Activated gamma-delta T cell treated with anti-CD3 and anti-CD28 coated beads, Interleukin-2, amount 50 U/mL, for 16 hours (primary cell): ENCODE measurements around the gene DDX11.
A peak's percentile ranks its signal among the peaks of the same experiment; 100 is the strongest.
"Not testable (repeated sequence)": the region's sequence is repeated elsewhere in the genome, so short reads cannot be mapped to it uniquely, and the experiment has no call there.

Source experiments
- DNase-seq: peaks from one replicate; pipeline ENCODE4 v3.0.0-alpha.2; 2020; ENCODE audit warnings: low read depth

Gene DDX11

DNA sequence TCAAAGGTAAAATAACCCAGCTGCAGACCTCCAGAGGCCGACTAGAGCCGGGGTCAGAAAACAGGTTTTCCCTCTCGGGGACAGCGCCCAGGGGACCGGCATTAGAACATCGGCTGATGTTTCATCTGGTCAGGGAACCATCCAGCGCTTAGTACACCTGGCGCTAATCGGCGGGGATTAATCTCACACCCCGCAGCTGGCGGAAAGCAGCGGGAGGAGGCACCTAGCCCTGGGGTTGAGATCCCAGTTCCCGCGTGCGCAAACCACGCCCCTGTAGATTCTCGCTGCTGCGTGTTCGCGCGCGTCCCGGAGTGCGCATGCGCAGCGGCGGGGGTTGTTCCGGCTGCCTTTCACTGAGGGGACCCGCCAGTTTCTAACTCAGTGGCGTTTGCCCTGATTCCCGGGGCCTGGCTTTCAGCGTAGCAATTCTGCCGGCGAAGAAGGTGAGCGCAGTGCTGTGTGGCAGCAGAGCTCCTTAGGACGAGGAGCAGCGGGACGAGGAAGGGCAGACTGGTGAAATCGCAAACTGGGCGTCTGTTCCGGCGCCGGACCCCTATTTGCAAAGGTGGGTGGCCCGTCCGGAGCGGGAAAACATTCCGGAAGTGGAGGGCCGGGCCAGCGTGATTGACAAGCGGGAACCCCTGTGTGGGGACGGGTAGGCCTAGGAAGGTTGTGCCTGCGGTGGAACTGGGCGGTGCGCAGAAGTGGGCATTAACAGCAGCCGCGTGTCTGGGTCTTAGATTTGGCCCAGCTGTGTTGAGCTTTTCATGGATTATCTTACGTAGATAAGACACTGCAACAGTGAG is at the start of gene DDX11:
Gene DDX11 (plus strand): TSS at position 334 of the 806 bp plus-strand sequence. CDS start 4,534 bp downstream, outside the sequence.
- DNase-seq: peak; percentile 89

DNA sequence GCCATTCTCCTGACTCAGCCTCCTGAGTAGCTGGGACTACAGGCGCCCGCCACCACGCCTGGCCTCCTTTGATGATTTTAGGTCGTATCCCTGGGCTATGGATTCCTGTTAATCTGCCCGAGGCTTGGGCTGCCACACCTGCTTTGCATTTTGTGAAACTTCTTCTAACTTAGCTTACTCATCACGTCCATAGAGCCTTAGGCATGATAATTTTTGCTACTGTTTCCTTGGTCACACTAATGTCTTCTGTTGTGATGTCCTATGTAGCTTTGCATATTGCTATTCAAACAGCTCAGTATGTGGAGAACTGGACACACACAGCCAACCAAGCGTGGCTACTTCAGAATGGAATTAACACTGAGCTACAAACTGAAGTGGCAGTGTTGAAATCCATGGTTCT is 47.5 kb upstream of the DDX11 start:
- no peak for DNase-seq

DNA sequence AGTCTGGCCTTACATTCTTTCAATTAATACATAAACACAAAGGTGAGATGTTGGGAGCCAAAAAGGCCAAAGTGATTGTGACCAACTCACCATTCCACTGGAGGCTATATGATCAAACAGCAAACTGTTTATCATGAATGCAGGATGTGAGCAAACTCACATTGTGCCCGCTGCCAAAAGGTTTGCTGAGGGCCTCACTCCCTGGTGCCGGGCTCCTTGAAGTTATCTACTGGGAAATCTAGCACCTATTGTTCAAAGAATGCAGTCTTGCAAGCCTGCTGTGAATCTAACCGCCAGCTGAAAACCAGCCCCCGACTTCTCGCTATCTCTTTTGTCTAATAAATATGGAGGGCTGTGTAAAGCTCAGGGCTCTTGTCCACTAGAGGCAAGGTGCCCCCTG is 46.7 kb upstream of the DDX11 start:
- DNase-seq: not testable (repeated sequence)

- no peak for DNase-seq
Observed at GRCh38 chr12:31029468-31029867, 44.2 kb upstream of the DDX11 start.

DNA sequence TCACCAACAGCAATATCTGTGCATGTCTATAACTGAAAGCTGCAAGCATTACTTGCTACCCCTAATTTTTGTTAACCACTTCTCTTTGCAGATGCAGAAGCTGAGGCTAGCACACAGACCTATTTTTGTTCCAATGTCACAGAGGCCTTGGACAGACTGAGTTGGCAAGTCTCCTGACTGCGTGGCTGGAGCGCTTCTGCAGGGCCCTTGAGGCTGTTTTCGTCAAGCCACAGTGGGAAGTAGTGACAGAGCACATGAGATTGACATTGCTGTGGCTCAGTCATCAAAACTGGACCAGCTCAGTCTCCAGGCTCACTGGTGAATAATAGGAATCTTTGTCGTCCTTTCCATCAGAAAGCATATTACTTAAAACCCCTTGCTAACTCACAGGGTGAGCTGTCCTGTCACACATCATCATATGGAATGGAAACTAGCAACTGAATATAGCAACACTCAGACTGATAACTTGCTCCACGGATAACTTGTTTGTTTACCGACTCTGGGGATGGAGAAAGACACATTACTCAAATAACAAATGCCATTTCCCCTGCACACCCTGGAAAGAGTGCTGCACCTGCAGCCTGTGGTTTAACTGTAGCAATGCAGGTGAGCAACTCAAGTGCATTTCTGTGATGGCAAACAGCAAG is 43.6 kb upstream of the DDX11 start:
- no peak for DNase-seq

DNA sequence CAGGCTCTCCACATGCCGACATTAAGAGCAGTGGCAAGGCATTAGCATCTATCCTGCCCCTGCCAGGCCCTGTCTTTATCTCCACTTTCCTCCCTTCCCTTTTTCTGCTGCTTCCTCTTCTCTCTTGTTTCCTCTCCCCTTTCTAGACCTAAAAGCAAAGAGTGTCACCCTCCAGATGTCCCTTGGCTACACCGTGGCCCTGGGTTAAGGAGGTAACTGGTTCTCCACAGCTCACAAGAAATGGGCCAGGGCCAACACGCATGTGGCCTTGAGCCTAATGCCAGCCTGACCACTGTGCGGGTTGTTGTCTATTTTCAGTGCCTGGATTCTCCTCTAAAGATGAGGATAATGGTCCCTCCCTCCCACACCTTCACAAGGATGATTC is 41.7 kb upstream of the DDX11 start:
- DNase-seq: no peak

DNA sequence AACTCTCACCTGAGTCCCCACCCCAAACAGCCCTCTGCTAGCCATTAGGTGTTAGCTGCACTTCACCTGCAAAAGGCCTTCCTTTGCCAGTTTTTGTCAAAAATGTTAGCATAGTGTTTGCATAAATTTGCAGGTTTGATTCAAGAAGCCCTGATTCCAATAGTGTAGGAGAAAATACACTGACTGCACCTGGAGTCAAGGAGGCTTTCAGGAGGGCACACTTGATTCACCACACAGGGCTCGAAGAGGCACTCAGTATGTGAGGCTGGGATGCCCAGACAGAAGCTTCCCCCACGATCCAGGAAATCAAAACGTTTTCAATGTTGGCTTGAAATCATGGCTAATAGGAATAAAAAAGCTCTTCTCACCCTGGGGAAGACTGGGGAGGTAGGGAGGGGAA is 40.5 kb upstream of the DDX11 start:
- DNase-seq: no peak

DNA sequence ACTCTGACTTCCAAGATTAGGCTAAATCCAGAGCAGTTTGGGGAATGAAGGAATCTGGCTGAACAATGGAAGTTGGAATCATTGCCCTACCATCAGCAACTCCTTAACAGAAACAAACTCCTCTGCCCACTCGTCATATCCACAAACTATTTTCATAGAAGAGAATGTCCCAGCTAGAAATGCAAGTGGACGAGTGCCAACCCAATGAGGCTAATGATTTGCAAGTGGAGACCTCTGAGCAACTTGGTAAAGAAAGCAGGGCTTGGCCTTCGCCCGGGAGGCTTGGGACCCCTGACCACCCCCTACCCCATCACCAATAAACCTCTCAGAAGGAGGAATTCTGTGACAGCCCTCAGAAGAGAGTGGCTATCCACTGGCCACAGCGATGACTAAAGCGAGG is 40.0 kb upstream of the DDX11 start:
- no peak for DNase-seq

- no peak for DNase-seq
Observed at GRCh38 chr12:31034372-31034771, 39.3 kb upstream of the DDX11 start.

- DNase-seq: no peak
Observed at GRCh38 chr12:31035226-31035625, 38.4 kb upstream of the DDX11 start.

GRCh38 chr12:31035967-31036665 is 37.5 kb upstream of the DDX11 start:
- DNase-seq: no peak

GRCh38 chr12:31037028-31037427 is 36.6 kb upstream of the DDX11 start:
- DNase-seq: no peak

- DNase-seq: no peak
Observed at GRCh38 chr12:31037931-31038330, 35.7 kb upstream of the DDX11 start.

DNA sequence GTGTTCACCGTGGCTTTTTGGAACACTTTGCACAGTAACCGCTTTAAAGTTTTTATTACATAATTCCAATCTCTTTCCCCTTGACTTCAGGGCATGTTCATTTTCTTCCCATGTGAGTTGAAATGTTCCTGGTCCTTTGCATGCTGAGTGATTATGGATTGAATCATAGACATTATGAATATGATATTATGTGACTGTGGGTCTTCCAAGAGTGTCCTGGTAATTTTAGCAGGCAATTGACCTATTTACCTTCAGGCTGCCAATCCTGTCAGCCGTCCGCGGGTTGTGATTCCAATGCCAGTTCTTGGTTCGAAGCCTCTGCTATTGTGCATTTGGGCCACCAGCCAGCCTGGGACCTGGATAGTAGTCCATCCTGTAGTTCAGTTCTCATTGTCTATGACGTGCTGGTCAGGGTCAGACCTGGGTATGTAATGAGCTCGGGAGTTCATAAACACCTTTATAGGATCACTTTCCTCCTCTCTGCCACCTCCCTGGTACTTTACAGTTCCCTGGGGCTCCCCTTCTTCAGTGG is 32.6 kb upstream of the DDX11 start:
- DNase-seq: no peak

GRCh38 chr12:31050143-31050542 is 23.5 kb upstream of the DDX11 start:
- not testable (repeated sequence) for DNase-seq

GRCh38 chr12:31050548-31050947 is 23.1 kb upstream of the DDX11 start:
- not testable (repeated sequence) for DNase-seq

- not testable (repeated sequence) for DNase-seq
Observed at GRCh38 chr12:31051692-31052091, 22.0 kb upstream of the DDX11 start.

- DNase-seq: not testable (repeated sequence)
Observed at GRCh38 chr12:31052121-31052520, 21.5 kb upstream of the DDX11 start.

GRCh38 chr12:31052666-31053439 is 20.8 kb upstream of the DDX11 start:
- not testable (repeated sequence) for DNase-seq

DNA sequence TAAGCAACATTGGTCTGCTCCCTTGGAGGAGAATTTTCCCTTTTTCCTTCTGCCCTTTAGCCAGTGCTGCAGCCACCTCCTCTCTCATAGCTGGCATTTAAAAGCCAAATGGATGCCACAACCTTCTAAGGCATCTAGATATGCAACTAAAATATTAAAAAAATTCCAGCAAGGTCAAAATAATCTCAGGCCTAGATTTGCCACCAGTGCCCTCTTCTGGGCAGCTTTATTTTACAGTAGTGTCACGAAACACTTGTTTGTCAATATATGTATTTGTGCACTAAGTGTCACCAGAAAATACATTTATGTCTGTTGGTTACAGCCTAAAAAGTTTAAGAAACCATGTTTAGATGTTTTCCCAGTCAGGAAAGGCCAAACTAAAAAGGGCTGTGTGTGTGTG is 19.7 kb upstream of the DDX11 start:
- not testable (repeated sequence) for DNase-seq

DNA sequence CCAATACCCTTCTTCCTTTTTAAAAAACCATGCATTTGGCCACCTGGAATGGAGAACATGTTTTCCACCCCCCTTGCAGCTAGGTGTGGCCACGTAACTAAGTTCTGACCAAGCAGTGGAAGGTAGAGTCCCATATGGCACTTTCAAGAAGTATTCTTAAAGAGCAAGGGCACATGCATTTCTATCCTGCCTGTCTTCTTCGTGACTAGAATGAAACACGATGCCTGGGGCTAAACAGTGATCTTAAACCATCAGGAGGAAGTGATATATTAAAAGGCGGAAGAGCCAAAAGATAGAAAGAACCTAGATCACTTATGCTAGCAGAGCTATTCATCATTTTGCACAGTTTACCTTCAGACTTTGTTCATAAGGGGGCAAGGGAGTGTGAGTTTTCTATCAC is 16.0 kb upstream of the DDX11 start:
- DNase-seq: no peak

- DNase-seq: not testable (repeated sequence)
Observed at GRCh38 chr12:31066196-31066595, 7.5 kb upstream of the DDX11 start.
